ENCODE results near the gene C22orf15.

C22orf15 gene

DNA sequence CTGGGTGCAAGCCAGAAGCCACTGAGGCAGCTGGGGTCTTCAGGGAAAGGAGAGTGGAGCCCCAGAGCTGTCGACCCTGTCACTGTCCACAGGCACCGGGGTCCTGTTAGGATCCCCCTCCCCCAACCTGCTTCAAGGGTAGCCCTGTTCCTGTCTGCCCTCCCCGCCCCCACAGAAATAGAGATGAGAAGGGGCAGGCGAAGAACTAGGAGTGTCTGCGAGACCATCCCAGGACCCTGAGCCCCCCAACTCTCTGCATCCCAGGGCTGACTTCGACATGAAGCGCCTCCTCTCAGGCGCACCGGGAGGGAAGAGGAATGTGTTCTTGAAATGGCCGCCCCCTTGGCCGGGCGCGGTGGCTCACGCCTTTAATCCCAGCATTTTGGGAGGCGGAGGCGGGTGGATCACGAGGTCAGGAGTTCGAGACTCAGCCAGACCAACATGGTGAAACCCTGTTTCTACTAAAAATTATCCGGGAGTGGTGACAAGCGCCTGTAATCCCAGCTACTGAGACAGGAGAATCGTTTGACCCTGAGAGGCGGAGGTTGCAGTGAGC is 11.3 kb upstream of the C22orf15 start:
- no peak for DNase-seq

- DNase-seq: no peak
Observed at GRCh38 chr22:23752090-23752691, 10.6 kb upstream of the C22orf15 start.

GRCh38 chr22:23752750-23753149 is 10.0 kb upstream of the C22orf15 start:
- DNase-seq: no peak

GRCh38 chr22:23753385-23753784 is 9.4 kb upstream of the C22orf15 start:
- DNase-seq: no peak

DNA sequence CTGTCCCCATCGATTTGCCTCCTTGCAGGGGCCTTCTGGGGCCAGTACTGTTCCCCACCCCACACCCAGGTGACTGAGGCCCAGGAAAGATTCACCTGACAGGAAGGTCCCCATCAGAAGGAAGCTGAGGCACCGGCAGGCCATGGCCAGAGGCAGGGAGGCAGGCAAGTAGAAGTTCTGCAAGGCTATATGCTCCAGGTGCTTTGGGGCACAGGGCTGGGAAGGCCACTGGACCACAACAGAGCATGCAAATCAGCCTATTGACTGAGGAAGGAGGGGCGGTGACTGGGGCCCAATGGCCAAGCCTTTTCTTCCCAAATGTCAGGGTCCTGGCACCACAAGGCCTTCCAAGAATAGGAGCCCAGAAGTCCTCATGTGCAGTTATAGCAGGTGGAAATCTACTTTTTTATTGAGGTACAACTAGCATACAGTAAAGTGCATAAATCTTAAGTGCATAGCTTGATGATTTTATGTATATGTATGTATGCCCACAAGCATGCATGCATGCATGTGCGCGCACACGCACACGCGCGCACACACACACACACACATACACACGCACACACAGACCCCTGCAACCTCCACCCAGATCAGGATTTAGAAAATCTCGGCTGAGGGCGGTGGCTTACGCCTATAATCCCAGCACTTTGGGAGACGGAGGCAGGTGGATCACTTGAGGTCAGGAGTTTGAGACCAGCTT is 8.4 kb upstream of the C22orf15 start, which contains the start of gene VPREB3:
TSS of gene VPREB3 (minus strand) at position 206 of the 700 bp plus-strand sequence. CDS start at position 144, 62 bp downstream.
- DNase-seq: no peak

- DNase-seq: no peak
Observed at GRCh38 chr22:23754980-23755636, 7.7 kb upstream of the C22orf15 start.

- DNase-seq: no peak
Observed at GRCh38 chr22:23755711-23756110, 7.1 kb upstream of the C22orf15 start.

GRCh38 chr22:23756891-23757290 is 5.9 kb upstream of the C22orf15 start:
- no peak for DNase-seq

- no peak for DNase-seq
Observed at GRCh38 chr22:23759566-23759965, 3.2 kb upstream of the C22orf15 start.

GRCh38 chr22:23760056-23760455 is 2.7 kb upstream of the C22orf15 start:
- DNase-seq: no peak

DNA sequence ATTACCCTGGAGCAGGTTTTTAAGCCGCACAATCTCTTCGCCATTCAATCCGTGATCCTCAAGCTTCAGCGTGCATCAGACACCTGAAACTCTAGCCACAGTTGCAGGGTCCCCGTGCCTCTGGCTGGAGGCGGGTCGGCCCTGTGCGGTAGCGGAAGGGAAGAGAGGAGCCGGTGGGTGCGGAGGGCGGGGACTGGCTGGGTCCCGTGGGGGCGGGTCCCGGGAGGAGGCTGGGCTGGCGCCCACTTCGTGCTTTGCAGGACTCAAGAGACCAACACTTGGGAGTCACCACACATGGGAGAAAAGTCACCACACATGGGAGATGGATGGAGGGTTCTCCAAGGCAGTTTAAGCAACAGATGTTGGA is 772 bp downstream of the C22orf15 start:
- DNase-seq: no peak

DNA sequence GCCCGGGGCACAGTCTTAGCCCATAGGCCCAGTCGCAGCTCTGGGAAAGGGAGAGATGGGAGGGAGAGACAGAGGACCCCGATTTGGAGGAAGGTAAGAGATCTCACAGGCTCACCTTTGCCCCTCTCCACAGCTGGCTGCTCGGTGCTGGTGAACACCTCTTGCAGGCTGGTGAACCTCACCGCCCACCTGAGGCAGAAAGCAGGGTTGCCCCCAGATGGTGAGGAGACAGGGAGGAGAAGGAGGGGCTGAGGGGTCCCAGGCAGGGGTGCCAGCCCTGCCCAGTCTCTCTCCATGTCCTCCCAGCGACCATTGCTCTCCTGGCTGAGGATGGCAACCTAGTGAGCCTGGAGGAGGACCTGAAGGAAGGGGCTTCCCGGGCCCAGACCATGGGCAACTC is 1.2 kb downstream of the C22orf15 start:
- no peak for DNase-seq

DNA sequence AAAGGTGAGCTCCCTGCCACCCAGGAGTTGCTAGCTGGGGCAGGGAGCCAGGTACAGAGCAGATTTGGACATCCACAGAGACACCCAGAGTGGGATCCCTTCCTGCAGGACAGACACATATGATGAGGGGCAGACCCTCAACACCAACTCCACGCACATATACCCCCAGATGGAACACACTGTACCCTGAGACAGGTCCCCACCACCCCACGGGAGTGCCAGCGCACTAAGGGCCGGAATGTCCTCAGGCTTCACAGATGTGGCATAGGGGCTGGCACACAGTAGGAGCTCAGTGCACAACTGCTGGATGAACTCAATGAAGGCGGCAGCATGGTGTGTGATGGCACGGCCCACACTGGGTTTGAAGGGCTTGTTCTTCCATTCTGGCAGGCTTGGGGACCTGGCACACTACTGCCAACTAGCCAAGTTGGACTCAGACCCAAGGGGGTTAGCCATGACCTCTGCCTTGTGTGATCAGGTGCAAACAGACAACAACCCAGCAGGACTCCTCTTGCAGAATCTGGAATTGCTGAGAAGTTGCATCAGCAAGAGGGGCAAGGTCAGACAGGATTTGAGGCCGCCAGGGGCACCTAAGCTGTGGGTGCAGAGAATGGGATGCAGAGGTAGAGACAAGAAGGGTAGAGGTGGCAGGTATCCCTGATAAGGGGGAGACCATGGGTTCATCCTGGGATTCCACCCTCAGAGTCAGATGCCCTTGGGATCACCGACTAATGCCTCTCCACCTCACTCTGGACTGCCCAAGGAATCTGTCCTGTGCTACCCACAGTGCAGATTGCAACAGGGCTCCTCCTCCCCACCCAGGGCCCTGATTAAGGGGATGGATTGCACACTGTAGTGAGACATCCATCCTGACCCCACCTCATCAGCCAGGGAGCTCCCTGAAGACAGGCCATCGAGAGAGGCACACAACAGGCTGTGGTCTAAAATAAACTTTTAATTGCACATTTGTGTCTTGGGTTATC is 2.4 kb downstream of the C22orf15 start:
- no peak for DNase-seq

GRCh38 chr22:23767303-23767672 is 4.5 kb downstream of the C22orf15 start:
- DNase-seq: no peak

DNA sequence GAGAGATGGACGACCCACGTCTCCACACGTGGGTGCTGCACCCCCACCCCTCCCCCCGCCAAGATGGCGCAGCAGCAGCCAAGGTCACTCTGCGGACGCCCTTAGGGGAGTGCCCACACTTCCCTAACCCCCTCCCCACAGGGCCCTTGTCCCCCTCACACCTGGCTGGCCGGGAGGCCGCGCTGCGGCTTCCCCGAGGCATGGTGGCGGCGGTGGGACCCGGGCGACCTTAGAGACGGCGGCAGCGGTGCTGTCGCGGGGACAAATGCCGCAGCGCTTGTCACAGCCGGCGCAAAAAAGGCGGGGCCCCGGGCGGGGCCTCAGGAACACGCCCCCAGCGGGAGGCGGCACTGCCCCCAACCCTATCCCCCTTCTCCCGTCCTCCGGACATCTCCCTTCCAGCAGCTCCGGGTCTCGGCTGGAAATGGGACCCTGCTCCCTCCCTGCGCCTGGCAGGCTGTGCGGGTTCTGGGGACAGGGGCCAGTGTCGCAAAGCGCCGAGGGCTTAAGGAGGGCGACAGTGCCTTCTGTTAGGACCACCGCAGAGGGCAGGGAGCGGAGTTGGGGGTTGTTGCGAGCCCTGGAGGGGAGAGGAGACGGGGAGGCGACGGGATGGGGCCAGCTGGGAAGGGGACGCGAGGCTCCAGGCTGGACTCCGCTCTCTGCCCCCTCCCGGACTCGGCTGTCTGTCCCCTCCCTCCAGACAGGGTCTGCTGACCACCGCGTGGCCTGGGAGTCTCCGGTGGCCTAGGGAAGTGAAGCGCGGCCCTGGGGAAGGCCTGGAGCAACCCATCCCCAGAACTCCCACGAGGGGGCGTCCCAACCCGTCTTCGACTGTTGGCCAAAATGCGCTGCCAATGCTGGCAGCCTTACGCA is 5.1 kb downstream of the C22orf15 start, which contains the start of gene CHCHD10:
TSS of gene CHCHD10 (minus strand) at position 300 of the 876 bp plus-strand sequence. CDS start at position 202, 98 bp downstream.
- peak; percentile 73 for DNase-seq

GRCh38 chr22:23769321-23769965 is 6.7 kb downstream of the C22orf15 start:
- DNase-seq: peak; percentile 25

DNA sequence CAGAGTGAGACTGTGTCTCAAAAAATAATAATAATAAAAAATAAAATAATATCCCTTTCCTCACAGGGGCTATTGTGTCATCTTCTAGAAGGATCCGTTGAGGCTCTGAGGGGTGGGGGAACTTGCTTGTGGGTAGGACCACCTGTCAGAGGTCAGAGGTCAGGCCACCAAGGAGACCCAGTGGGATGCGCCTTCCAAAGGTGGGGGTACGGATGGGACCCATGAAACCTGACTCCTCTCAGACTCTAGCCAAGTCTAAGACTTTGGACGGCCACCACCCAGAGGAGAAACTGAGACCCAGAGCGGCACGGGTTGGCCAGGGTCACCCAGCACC is 9.5 kb downstream of the C22orf15 start:
- no peak for DNase-seq

DNA sequence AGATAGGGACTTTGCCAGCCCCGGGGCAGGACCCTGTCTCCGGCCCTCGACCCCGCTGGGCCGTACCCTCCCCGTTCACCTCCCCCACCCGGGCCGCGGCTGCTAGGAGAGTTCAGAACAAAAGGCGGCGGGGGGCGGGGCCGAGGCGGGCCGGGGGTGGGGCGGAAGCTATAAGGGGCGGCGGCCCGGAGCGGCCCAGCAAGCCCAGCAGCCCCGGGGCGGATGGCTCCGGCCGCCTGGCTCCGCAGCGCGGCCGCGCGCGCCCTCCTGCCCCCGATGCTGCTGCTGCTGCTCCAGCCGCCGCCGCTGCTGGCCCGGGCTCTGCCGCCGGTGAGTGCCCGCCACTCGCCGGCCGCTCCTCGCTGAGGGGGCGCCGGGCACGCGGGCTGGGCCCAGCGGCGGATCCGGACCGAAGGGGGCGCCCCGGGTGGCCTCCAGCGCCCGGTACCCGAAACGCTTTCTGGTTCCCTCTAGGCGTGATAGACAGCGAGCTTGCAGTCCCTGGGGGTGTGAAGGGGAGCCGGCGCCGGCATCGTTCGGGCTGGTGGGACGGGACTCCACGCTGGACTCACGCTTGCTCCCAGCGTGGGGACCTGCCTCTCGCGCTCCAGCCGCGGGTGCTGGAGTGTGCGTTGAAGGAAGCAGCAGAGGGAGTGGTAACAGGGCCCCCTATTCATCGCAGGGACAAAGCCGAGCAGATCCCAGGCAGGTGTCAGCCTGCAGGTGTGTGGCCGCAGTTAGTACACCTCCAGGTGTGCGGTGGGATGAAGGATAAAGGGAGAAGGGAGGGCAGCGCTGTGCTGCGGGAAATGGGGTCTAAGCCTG is 10.1 kb downstream of the C22orf15 start, which contains the start of gene MMP11:
TSS of gene MMP11 (plus strand) at position 201 of the 825 bp plus-strand sequence. CDS start at position 223, 22 bp downstream.
- DNase-seq: no peak

- DNase-seq: no peak
Observed at GRCh38 chr22:23773483-23774113, 10.8 kb downstream of the C22orf15 start.
